Lung (tissue), 12 donors: ENCODE measurements around the gene ELOVL6. TPM values are rescaled to one million over a fixed set of nuclear protein-coding genes. Genes with fewer than 3 reads are reported as not detected.

Experiments used
- ATAC-seq: fragments of 200-7000 bp; cut with Tn5 transposase; one replicate; pipeline ENCODE4 v1.9.1; 2020; ENCODE audit warnings: moderate number of reproducible peaks; ENCODE audit not compliant: insufficient read depth, low FRiP score
- DNase-seq, 3 donors: peaks; one replicate each; pipeline ENCODE4 v3.0.0-alpha.2; 2013 to 2017
- H3K27ac ChIP-seq, 2 donors: one replicate each; pipeline ENCODE4 v1.5.1; 2013; ENCODE audit warnings: mild to moderate bottlenecking in 2 of 2, moderate library complexity in 2 of 2, control low read depth in 1 of 2, inconsistent platforms in 1 of 2, low read depth in 1 of 2, low read length in 1 of 2
- H3K27me3 ChIP-seq, 3 donors: one replicate each; pipeline ENCODE4 v1.5.1; 2013; ENCODE audit warnings: low read length in 2 of 3; ENCODE audit not compliant: control insufficient read depth in 3 of 3, insufficient read depth in 3 of 3
- H3K36me3 ChIP-seq, 4 donors: one replicate each; pipeline ENCODE4 v1.5.1; 2013; ENCODE audit warnings: low read length in 4 of 4, mild to moderate bottlenecking in 1 of 4, moderate library complexity in 1 of 4; ENCODE audit not compliant: control insufficient read depth in 4 of 4, insufficient read depth in 4 of 4
- H3K4me1 ChIP-seq, 5 donors: one replicate each; pipeline ENCODE4 v1.5.1; 2013; ENCODE audit warnings: low read length in 5 of 5, mild to moderate bottlenecking in 2 of 5, moderate library complexity in 1 of 5; ENCODE audit not compliant: control insufficient read depth in 5 of 5, insufficient read depth in 5 of 5
- H3K4me3 ChIP-seq: one replicate; pipeline ENCODE4 v1.5.1; 2013; ENCODE audit warnings: mild to moderate bottlenecking, control low read depth, moderate library complexity
- H3K9ac ChIP-seq, 2 donors: one replicate each; pipeline ENCODE4 v1.5.1; 2013; ENCODE audit warnings: low read length in 2 of 2, control low read depth in 1 of 2; ENCODE audit not compliant: insufficient read depth in 1 of 2
- H3K9me3 ChIP-seq, 4 donors: one replicate each; pipeline ENCODE4 v1.5.1; 2013; ENCODE audit warnings: low read length in 3 of 4, mild to moderate bottlenecking in 1 of 4, moderate library complexity in 1 of 4; ENCODE audit not compliant: control insufficient read depth in 4 of 4, insufficient read depth in 3 of 4
- WGBS, 2 donors: extraction: QIAGEN DNeasy Blood & Tissue Kit; methylation state at CpG; one replicate each; pipeline ENCODE4 v1.1.7; 2013; 5-methylcytosine and 5-hydroxymethylcytosine counted together
- polyA plus RNA-seq, 2 donors: library from polyadenylated mRNA; stranded (reverse); fragments of 200-250 nt; gene quantifications; one replicate each; pipeline ENCODE4 v1.2.1, GENCODE V29; 2013
- total RNA-seq, 2 donors: library from RNA; depleted of rRNA in 1 of 2; stranded (reverse); fragments of >200 nt in 1 of 2; gene quantifications; one replicate each; pipeline ENCODE4 v1.2.1, GENCODE V29; 2014 to 2021
- TF ChIP-seq, protein P1 (sequence below): IDR thresholded peaks from 2 replicates; pipeline ENCODE4 v1.5.1; 2012; ENCODE audit warnings: mild to moderate bottlenecking; ENCODE audit errors: control extremely low read depth, extremely low read depth
- donor health status: control.
- donor health status: control.
- donor health status: Bipolar disorder and iron deficiency.
- donor health status: healthy.
- donor health status: DM: yes; HTN: yes; CAD: no.

The ELOVL6 gene
- total and polyA plus RNA-seq, 4 donors, result 5.5 to 21.1 (median 12.7) TPM

DNA sequence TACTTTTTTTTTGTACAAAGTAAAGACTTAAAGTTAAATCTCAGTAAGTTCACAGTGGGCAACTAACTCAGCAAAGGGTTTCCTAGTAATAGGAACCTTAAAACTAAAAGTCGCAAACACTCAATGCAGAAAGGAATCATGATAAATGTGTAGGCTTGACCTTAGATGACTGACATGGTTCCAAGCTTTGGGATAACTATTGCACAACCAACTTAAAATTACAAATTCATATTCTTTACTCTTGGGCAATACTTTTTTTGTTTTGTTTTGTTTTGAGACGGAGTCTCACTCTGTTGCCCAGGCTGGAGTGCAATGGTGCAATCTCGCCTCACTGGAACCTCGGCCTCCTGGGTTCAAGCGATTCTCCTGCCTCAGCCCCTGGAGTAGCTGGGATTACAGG lies 8.2 kb downstream of the ELOVL6 start:
- Histone ChIP-seq H3K27me3 (no peaks in the 10 kb centered on the region), H3K36me3 (no peaks in the 10 kb centered on the region), H3K27ac (no peak overlapping the region), H3K9ac (no peak overlapping the region), H3K4me1 (peaks cover 0 to 19% (median 6%) of the 10 kb centered on the region in 5 donors), H3K4me3 (no peak overlapping the region), H3K9me3 (peaks cover 0 to 1% (median 0%) of the 10 kb centered on the region in 4 donors)
- WGBS, 2 donors, result 71 to 79% methylated on average over 5 of the region's 5 CpGs
- DNase-seq (no peak), ATAC-seq (no peak)
- TF ChIP-seq, protein P1, sequence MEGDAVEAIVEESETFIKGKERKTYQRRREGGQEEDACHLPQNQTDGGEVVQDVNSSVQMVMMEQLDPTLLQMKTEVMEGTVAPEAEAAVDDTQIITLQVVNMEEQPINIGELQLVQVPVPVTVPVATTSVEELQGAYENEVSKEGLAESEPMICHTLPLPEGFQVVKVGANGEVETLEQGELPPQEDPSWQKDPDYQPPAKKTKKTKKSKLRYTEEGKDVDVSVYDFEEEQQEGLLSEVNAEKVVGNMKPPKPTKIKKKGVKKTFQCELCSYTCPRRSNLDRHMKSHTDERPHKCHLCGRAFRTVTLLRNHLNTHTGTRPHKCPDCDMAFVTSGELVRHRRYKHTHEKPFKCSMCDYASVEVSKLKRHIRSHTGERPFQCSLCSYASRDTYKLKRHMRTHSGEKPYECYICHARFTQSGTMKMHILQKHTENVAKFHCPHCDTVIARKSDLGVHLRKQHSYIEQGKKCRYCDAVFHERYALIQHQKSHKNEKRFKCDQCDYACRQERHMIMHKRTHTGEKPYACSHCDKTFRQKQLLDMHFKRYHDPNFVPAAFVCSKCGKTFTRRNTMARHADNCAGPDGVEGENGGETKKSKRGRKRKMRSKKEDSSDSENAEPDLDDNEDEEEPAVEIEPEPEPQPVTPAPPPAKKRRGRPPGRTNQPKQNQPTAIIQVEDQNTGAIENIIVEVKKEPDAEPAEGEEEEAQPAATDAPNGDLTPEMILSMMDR, result no peak

DNA sequence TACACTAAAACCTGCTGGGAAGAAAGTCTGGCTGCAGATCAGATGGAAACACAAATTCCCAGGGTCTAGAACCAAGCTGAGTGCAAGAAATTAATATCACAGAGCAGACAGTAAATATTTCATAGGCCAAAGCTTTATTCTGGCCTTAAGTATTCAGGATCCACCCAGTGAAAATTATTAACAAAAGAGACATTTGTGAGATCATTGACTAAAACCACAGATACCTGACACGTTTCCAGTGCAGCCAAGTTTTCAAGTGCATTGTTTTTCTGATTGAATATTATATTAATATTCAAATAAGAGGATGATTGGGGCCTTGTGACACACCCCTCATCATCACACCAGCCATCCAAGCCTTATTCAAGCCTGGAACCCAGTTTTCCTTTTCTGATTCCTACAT lies 10.3 kb downstream of the ELOVL6 start:
- Histone ChIP-seq H3K4me3 (no peak overlapping the region), H3K27me3 (no peaks in the 10 kb centered on the region), H3K9ac (no peak overlapping the region), H3K4me1 (peaks cover 0 to 9% (median 0%) of the 10 kb centered on the region in 5 donors), H3K9me3 (peaks cover 0 to 1% (median 0%) of the 10 kb centered on the region in 4 donors), H3K36me3 (no peaks in the 10 kb centered on the region), H3K27ac (no peak overlapping the region)
- TF ChIP-seq, protein P1, result no peak
- 64 to 67% methylated on average over 1 of the region's 1 CpG for WGBS, 2 donors
- ATAC-seq (no peak), DNase-seq (no peak)

DNA sequence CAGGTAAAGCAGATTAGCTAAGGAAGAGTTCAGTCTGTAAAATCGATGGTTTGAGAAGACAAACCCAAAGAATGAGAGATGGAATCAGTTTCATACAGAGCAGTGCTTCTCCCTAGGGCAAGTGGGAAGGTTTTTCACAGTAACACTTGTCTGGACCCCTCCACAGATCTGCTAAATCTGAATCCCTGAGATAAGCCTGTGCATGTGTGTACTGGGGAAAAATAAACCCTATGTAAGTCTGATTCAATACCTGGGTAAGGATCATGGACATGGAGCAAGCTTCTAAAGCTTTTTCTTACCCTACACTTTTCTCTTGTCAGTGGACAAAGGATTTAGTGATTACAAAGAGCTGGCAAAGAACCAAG lies 13.6 kb downstream of the ELOVL6 start:
- Histone ChIP-seq H3K4me1 (no peaks in the 10 kb centered on the region), H3K9ac (no peak overlapping the region), H3K9me3 (peaks cover 0 to 1% (median 0%) of the 10 kb centered on the region in 4 donors), H3K4me3 (no peak overlapping the region), H3K27me3 (no peaks in the 10 kb centered on the region), H3K36me3 (no peaks in the 10 kb centered on the region), H3K27ac (no peak overlapping the region)
- TF ChIP-seq, protein P1, result no peak
- no peak for DNase-seq
- WGBS, 2 donors, result 56 to 76% methylated on average over 1 of the region's 1 CpG
- no peak for ATAC-seq

DNA sequence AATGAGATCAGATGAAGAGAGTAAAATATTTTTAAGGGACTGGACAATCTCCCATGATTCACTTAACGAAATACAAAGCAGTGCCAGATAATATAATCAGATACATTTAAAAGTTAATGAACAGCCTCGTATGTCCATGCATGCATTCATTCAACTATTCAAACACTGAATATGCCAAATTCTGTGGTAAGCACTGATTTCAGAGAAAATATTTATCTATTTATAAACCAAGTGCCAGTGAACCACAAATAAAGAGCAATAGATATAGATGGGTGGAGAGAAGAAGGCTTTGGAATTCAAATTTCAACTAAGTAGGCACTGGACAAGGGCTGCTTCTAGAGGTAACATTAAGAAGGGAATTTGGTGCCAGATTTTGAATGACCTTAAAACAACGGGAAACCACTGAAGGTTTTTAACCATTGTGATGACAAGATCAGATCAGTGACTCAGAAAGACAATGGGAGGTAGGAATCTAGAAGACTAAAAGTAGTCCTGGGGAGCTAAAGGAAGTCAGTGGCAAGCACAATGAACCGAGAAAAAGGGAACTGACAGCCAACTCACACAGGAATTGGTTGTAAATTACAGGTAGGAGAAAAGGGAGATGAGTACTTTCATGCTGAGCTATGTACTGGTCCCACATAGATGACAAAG lies 14.2 kb downstream of the ELOVL6 start:
- DNase-seq, result no peak
- no peak for ATAC-seq
- Histone ChIP-seq H3K4me1 (no peaks in the 10 kb centered on the region), H3K9me3 (peaks cover 0 to 1% (median 0%) of the 10 kb centered on the region in 4 donors), H3K27me3 (no peaks in the 10 kb centered on the region), H3K36me3 (no peaks in the 10 kb centered on the region), H3K4me3 (no peak overlapping the region), H3K27ac (no peak overlapping the region), H3K9ac (no peak overlapping the region)
- TF ChIP-seq, protein P1, result no peak
- 48 to 57% methylated on average over 4 of the region's 4 CpGs for WGBS, 2 donors
